ENCODE data around the gene CBLN3. TPM values are rescaled to one million over a fixed set of nuclear protein-coding genes. Genes with fewer than 3 reads are reported as not detected.
"Not testable (repeated sequence)": the region's sequence is repeated elsewhere in the genome, so short reads cannot be mapped to it uniquely, and the experiment has no call there.

The CBLN3 gene
- total RNA-seq, 1 donor from 2014 or later: under 0.01 TPM

- H3K27ac ChIP-seq (ENCODE audit: low read depth, low read length): no peak overlapping the region
- H3K27me3 ChIP-seq (ENCODE audit: control insufficient read depth in 3 of 3, insufficient read depth in 3 of 3, low read length in 3 of 3): no peaks in the 10 kb centered on the region
- H3K36me3 ChIP-seq (ENCODE audit: control insufficient read depth in 3 of 3, insufficient read depth in 3 of 3, low read length in 3 of 3): no peaks in the 10 kb centered on the region
- peaks cover 0 to 3% (median 0%) of the 10 kb centered on the region in 3 donors for H3K4me1 ChIP-seq (ENCODE audit: control insufficient read depth in 3 of 3, insufficient read depth in 3 of 3, low read length in 3 of 3)
- no peak overlapping the region for H3K4me3 ChIP-seq (ENCODE audit: low read length in 3 of 3)
- no peaks in the 10 kb centered on the region for H3K9me3 ChIP-seq (ENCODE audit: control insufficient read depth in 3 of 3, low read length in 3 of 3)
- no peak overlapping the region for H3K9ac ChIP-seq (ENCODE audit: low read depth in 1 of 3, low read length in 3 of 3)
These were observed 29.9 kb upstream of the CBLN3 start for GRCh38 chr14:24459331-24459730.

GRCh38 chr14:24458736-24459135, 29.3 kb upstream of the CBLN3 start:
- Histone ChIP-seq H3K36me3 (ENCODE audit: control insufficient read depth in 3 of 3, insufficient read depth in 3 of 3, low read length in 3 of 3) (no peaks in the 10 kb centered on the region), H3K9me3 (ENCODE audit: control insufficient read depth in 3 of 3, low read length in 3 of 3) (no peaks in the 10 kb centered on the region), H3K27me3 (ENCODE audit: control insufficient read depth in 3 of 3, insufficient read depth in 3 of 3, low read length in 3 of 3) (no peaks in the 10 kb centered on the region), H3K4me1 (ENCODE audit: control insufficient read depth in 3 of 3, insufficient read depth in 3 of 3, low read length in 3 of 3) (peaks cover 0 to 3% (median 0%) of the 10 kb centered on the region in 3 donors), H3K9ac (ENCODE audit: low read depth in 1 of 3, low read length in 3 of 3) (no peak overlapping the region), H3K27ac (ENCODE audit: low read depth, low read length) (no peak overlapping the region), H3K4me3 (ENCODE audit: low read length in 3 of 3) (no peak overlapping the region)

GRCh38 chr14:24456980-24457379, 27.5 kb upstream of the CBLN3 start:
- no peak overlapping the region for H3K9ac ChIP-seq (ENCODE audit: low read depth in 1 of 3, low read length in 3 of 3)
- H3K4me1 ChIP-seq (ENCODE audit: control insufficient read depth in 3 of 3, insufficient read depth in 3 of 3, low read length in 3 of 3): peaks cover 0 to 3% (median 0%) of the 10 kb centered on the region in 3 donors
- no peak overlapping the region for H3K27ac ChIP-seq (ENCODE audit: low read depth, low read length)
- no peaks in the 10 kb centered on the region for H3K36me3 ChIP-seq (ENCODE audit: control insufficient read depth in 3 of 3, insufficient read depth in 3 of 3, low read length in 3 of 3)
- no peak overlapping the region for H3K4me3 ChIP-seq (ENCODE audit: low read length in 3 of 3)
- no peaks in the 10 kb centered on the region for H3K9me3 ChIP-seq (ENCODE audit: control insufficient read depth in 3 of 3, low read length in 3 of 3)
- no peaks in the 10 kb centered on the region for H3K27me3 ChIP-seq (ENCODE audit: control insufficient read depth in 3 of 3, insufficient read depth in 3 of 3, low read length in 3 of 3)

GRCh38 chr14:24450828-24451227, 21.4 kb upstream of the CBLN3 start:
- not testable (repeated sequence) for H3K9ac ChIP-seq (ENCODE audit: low read depth in 1 of 3, low read length in 3 of 3); H3K27me3 ChIP-seq (ENCODE audit: control insufficient read depth in 3 of 3, insufficient read depth in 3 of 3, low read length in 3 of 3); H3K36me3 ChIP-seq (ENCODE audit: control insufficient read depth in 3 of 3, insufficient read depth in 3 of 3, low read length in 3 of 3); H3K27ac ChIP-seq (ENCODE audit: low read depth, low read length); H3K4me3 ChIP-seq (ENCODE audit: low read length in 3 of 3); H3K9me3 ChIP-seq (ENCODE audit: control insufficient read depth in 3 of 3, low read length in 3 of 3); H3K4me1 ChIP-seq (ENCODE audit: control insufficient read depth in 3 of 3, insufficient read depth in 3 of 3, low read length in 3 of 3)

GRCh38 chr14:24443053-24443665, 13.7 kb upstream of the CBLN3 start:
- H3K4me3 ChIP-seq (ENCODE audit: low read length in 3 of 3): peak overlapping the region; percentile 81 to 99 (median 91)
- peak overlapping the region; percentile 99 for H3K27ac ChIP-seq (ENCODE audit: low read depth, low read length)
- H3K4me1 ChIP-seq (ENCODE audit: control insufficient read depth in 3 of 3, insufficient read depth in 3 of 3, low read length in 3 of 3): peaks cover 21 to 36% (median 21%) of the 10 kb centered on the region in 3 donors
- H3K27me3 ChIP-seq (ENCODE audit: control insufficient read depth in 3 of 3, insufficient read depth in 3 of 3, low read length in 3 of 3): no peaks in the 10 kb centered on the region
- H3K36me3 ChIP-seq (ENCODE audit: control insufficient read depth in 3 of 3, insufficient read depth in 3 of 3, low read length in 3 of 3): peaks cover 25 to 29% (median 25%) of the 10 kb centered on the region in 3 donors
- H3K9me3 ChIP-seq (ENCODE audit: control insufficient read depth in 3 of 3, low read length in 3 of 3): no peaks in the 10 kb centered on the region
- H3K9ac ChIP-seq (ENCODE audit: low read depth in 1 of 3, low read length in 3 of 3): peak overlapping the region; percentile 58 to 99 (median 75)

- peaks cover 32 to 36% (median 32%) of the 10 kb centered on the region in 3 donors for H3K36me3 ChIP-seq (ENCODE audit: control insufficient read depth in 3 of 3, insufficient read depth in 3 of 3, low read length in 3 of 3)
- H3K27ac ChIP-seq (ENCODE audit: low read depth, low read length): peak within 1 kb of the TSS; percentile 99
- peaks cover 25 to 39% (median 26%) of the 10 kb centered on the region in 3 donors for H3K4me1 ChIP-seq (ENCODE audit: control insufficient read depth in 3 of 3, insufficient read depth in 3 of 3, low read length in 3 of 3)
- H3K9ac ChIP-seq (ENCODE audit: low read depth in 1 of 3, low read length in 3 of 3): peak within 1 kb of the TSS; percentile 96 to 99 (median 97)
- peak within 1 kb of the TSS; percentile 81 to 99 (median 91) for H3K4me3 ChIP-seq (ENCODE audit: low read length in 3 of 3)
- H3K27me3 ChIP-seq (ENCODE audit: control insufficient read depth in 3 of 3, insufficient read depth in 3 of 3, low read length in 3 of 3): no peaks in the 10 kb centered on the region
- no peaks in the 10 kb centered on the region for H3K9me3 ChIP-seq (ENCODE audit: control insufficient read depth in 3 of 3, low read length in 3 of 3)
These were observed 13.0 kb upstream of the CBLN3 start, which contains the start of gene SDR39U1 for GRCh38 chr14:24442240-24443052. TSS of gene SDR39U1 (minus strand) at chr14:24442776. CDS start at chr14:24442769, 7 bp downstream.

- no peaks in the 10 kb centered on the region for H3K27me3 ChIP-seq (ENCODE audit: control insufficient read depth in 3 of 3, insufficient read depth in 3 of 3, low read length in 3 of 3)
- H3K27ac ChIP-seq (ENCODE audit: low read depth, low read length): peak overlapping the region; percentile 99
- peak overlapping the region; percentile 96 to 99 (median 97) for H3K9ac ChIP-seq (ENCODE audit: low read depth in 1 of 3, low read length in 3 of 3)
- H3K9me3 ChIP-seq (ENCODE audit: control insufficient read depth in 3 of 3, low read length in 3 of 3): no peaks in the 10 kb centered on the region
- peaks cover 31 to 45% (median 32%) of the 10 kb centered on the region in 3 donors for H3K4me1 ChIP-seq (ENCODE audit: control insufficient read depth in 3 of 3, insufficient read depth in 3 of 3, low read length in 3 of 3)
- peaks cover 37 to 42% (median 38%) of the 10 kb centered on the region in 3 donors for H3K36me3 ChIP-seq (ENCODE audit: control insufficient read depth in 3 of 3, insufficient read depth in 3 of 3, low read length in 3 of 3)
- peak overlapping the region; percentile 81 to 99 (median 91) for H3K4me3 ChIP-seq (ENCODE audit: low read length in 3 of 3)
These were observed 12.4 kb upstream of the CBLN3 start for GRCh38 chr14:24441904-24442239.

- peaks cover 34 to 47% (median 35%) of the 10 kb centered on the region in 3 donors for H3K4me1 ChIP-seq (ENCODE audit: control insufficient read depth in 3 of 3, insufficient read depth in 3 of 3, low read length in 3 of 3)
- H3K4me3 ChIP-seq (ENCODE audit: low read length in 3 of 3): peak overlapping the region; percentile 81 to 99 (median 91)
- no peaks in the 10 kb centered on the region for H3K27me3 ChIP-seq (ENCODE audit: control insufficient read depth in 3 of 3, insufficient read depth in 3 of 3, low read length in 3 of 3)
- H3K9ac ChIP-seq (ENCODE audit: low read depth in 1 of 3, low read length in 3 of 3): peak overlapping the region; percentile 96 to 99 (median 97)
- H3K36me3 ChIP-seq (ENCODE audit: control insufficient read depth in 3 of 3, insufficient read depth in 3 of 3, low read length in 3 of 3): peaks cover 37 to 43% (median 42%) of the 10 kb centered on the region in 3 donors
- peak overlapping the region; percentile 99 for H3K27ac ChIP-seq (ENCODE audit: low read depth, low read length)
- no peaks in the 10 kb centered on the region for H3K9me3 ChIP-seq (ENCODE audit: control insufficient read depth in 3 of 3, low read length in 3 of 3)
These were observed 12.0 kb upstream of the CBLN3 start for GRCh38 chr14:24441485-24441884.

GRCh38 chr14:24440606-24441399, 11.3 kb upstream of the CBLN3 start:
- no peaks in the 10 kb centered on the region for H3K27me3 ChIP-seq (ENCODE audit: control insufficient read depth in 3 of 3, insufficient read depth in 3 of 3, low read length in 3 of 3)
- H3K36me3 ChIP-seq (ENCODE audit: control insufficient read depth in 3 of 3, insufficient read depth in 3 of 3, low read length in 3 of 3): peaks cover 43 to 50% (median 49%) of the 10 kb centered on the region in 3 donors
- H3K4me3 ChIP-seq (ENCODE audit: low read length in 3 of 3): no peak overlapping the region
- H3K9ac ChIP-seq (ENCODE audit: low read depth in 1 of 3, low read length in 3 of 3): peak overlapping the region in 2 of 3 donors; percentile 29 to 99
- no peaks in the 10 kb centered on the region for H3K9me3 ChIP-seq (ENCODE audit: control insufficient read depth in 3 of 3, low read length in 3 of 3)
- H3K27ac ChIP-seq (ENCODE audit: low read depth, low read length): no peak overlapping the region
- peaks cover 40 to 51% (median 42%) of the 10 kb centered on the region in 3 donors for H3K4me1 ChIP-seq (ENCODE audit: control insufficient read depth in 3 of 3, insufficient read depth in 3 of 3, low read length in 3 of 3)

All from skeletal muscle tissue (tissue), 4 donors.